WTC11 (cell line): ENCODE results near the gene SNX19. TPM values are rescaled to one million over a fixed set of nuclear protein-coding genes. Genes with fewer than 3 reads are reported as not detected.

Experiments
- ATAC-seq: fragments of 200-7000 bp; cut with Tn5 transposase; 2 replicates; pipeline ENCODE4 v1.10.0; 2021; ENCODE audit warnings: mild to moderate bottlenecking, moderate library complexity
- CTCF ChIA-PET: fragments of 300-600 bp; sonication (Branson Sonifier 250); formaldehyde crosslinking; loops from one replicate; lab custom pipeline; 2021; ENCODE audit warnings: antibody characterized with exemption; lab: Charles Lee
- POLR2A ChIA-PET: fragments of 350-600 bp; sonication (Branson Sonifier 250); formaldehyde crosslinking; loops from one replicate; lab custom pipeline; 2021; ENCODE audit warnings: antibody characterized with exemption; lab: Charles Lee
- DNase-seq: peaks from one replicate; pipeline ENCODE4 v3.0.0; 2021; ENCODE audit warnings: low spot score
- H3K27ac Mint-ChIP-seq: 2 replicates; pipeline ENCODE4 v1.8.0; 2021; ENCODE audit warnings: mixed read lengths
- H3K27me3 Mint-ChIP-seq: 2 replicates; pipeline ENCODE4 v1.8.0; 2021; ENCODE audit warnings: low read depth, mild to moderate bottlenecking, moderate library complexity, mixed read lengths
- H3K36me3 Mint-ChIP-seq: 2 replicates; pipeline ENCODE4 v1.8.0; 2021; ENCODE audit warnings: mixed read lengths
- H3K4me1 Mint-ChIP-seq: 2 replicates; pipeline ENCODE4 v1.8.0; 2022; ENCODE audit warnings: mixed read lengths
- H3K4me3 Mint-ChIP-seq: 2 replicates; pipeline ENCODE4 v1.8.0; 2021; ENCODE audit warnings: mild to moderate bottlenecking, moderate library complexity, mixed read lengths
- H3K9me3 Mint-ChIP-seq: 2 replicates; pipeline ENCODE4 v1.8.0; 2021; ENCODE audit warnings: mixed read lengths
- CREB1 ChIP-seq: sonication (generic); formaldehyde crosslinking; IDR thresholded peaks from 2 replicates; pipeline ENCODE4 v1.8.0; 2023; ENCODE audit warnings: mild to moderate bottlenecking, missing genetic modification reagents
- CREM ChIP-seq: sonication (generic); formaldehyde crosslinking; IDR thresholded peaks from 2 replicates; pipeline ENCODE4 v1.8.1; 2022; ENCODE audit warnings: mild to moderate bottlenecking, missing genetic modification reagents, moderate library complexity
- EMX1 ChIP-seq: fragments of 250-450 bp; sonication (Bioruptor Pico); IDR thresholded peaks from 2 replicates; pipeline ENCODE4 v1.8.0; 2021; ENCODE audit warnings: mild to moderate bottlenecking
- GABPB1 ChIP-seq: sonication (generic); formaldehyde crosslinking; IDR thresholded peaks from 2 replicates; pipeline ENCODE4 v1.8.1; 2023; ENCODE audit warnings: mild to moderate bottlenecking, missing genetic modification reagents
- GTF2I ChIP-seq: fragments of 250-450 bp; sonication (Bioruptor Pico); conservative IDR thresholded peaks from 2 replicates; pipeline ENCODE4 v1.4.0; 2021; ENCODE audit warnings: mild to moderate bottlenecking
- HMGA2 ChIP-seq: fragments of 250-450 bp; sonication (Bioruptor Pico); IDR thresholded peaks from 2 replicates; pipeline ENCODE4 v1.4.0; 2021; ENCODE audit warnings: mild to moderate bottlenecking, moderate library complexity
- HMGXB4 ChIP-seq: sonication (generic); formaldehyde crosslinking; IDR thresholded peaks from 2 replicates; pipeline ENCODE4 v1.8.1; 2023; ENCODE audit warnings: mild to moderate bottlenecking, moderate library complexity, missing genetic modification reagents
- IRF2 ChIP-seq: sonication (generic); formaldehyde crosslinking; IDR thresholded peaks from 2 replicates; pipeline ENCODE4 v1.8.0; 2022; ENCODE audit warnings: low read depth, missing genetic modification reagents, borderline replicate concordance
- JAZF1 ChIP-seq: fragments of 250-450 bp; sonication (Bioruptor Pico); IDR thresholded peaks from 2 replicates; pipeline ENCODE4 v1.9.0; 2021; ENCODE audit warnings: moderate library complexity, mild to moderate bottlenecking, inconsistent platforms
- NFE2L1 ChIP-seq: sonication (generic); formaldehyde crosslinking; IDR thresholded peaks from 2 replicates; pipeline ENCODE4 v1.8.1; 2023; ENCODE audit warnings: missing genetic modification reagents
- NR1H2 ChIP-seq: sonication (generic); formaldehyde crosslinking; IDR thresholded peaks from 2 replicates; pipeline ENCODE4 v1.9.0; 2021; ENCODE audit warnings: mild to moderate bottlenecking, moderate library complexity, missing genetic modification reagents
- NR2C2 ChIP-seq: sonication (generic); formaldehyde crosslinking; IDR thresholded peaks from 2 replicates; pipeline ENCODE4 v1.8.0; 2022; ENCODE audit warnings: mild to moderate bottlenecking, missing genetic modification reagents
- RELA ChIP-seq: sonication (generic); formaldehyde crosslinking; IDR thresholded peaks from 2 replicates; pipeline ENCODE4 v1.8.1; 2022; ENCODE audit warnings: missing genetic modification reagents, mild to moderate bottlenecking, borderline replicate concordance
- SMAD4 ChIP-seq: sonication (generic); formaldehyde crosslinking; IDR thresholded peaks from 2 replicates; pipeline ENCODE4 v1.8.0; 2022; ENCODE audit warnings: mild to moderate bottlenecking, missing genetic modification reagents
- SOX15 ChIP-seq: fragments of 250-450 bp; sonication (Bioruptor Pico); IDR thresholded peaks from 2 replicates; pipeline ENCODE4 v1.9.0; 2021; ENCODE audit warnings: mild to moderate bottlenecking
- TP53 ChIP-seq: sonication (generic); formaldehyde crosslinking; IDR thresholded peaks from 2 replicates; pipeline ENCODE4 v1.8.1; 2023; ENCODE audit warnings: mild to moderate bottlenecking, missing genetic modification reagents
- ZNF138 ChIP-seq: sonication (generic); formaldehyde crosslinking; conservative IDR thresholded peaks from 2 replicates; pipeline ENCODE4 v1.8.1; 2022; ENCODE audit warnings: mild to moderate bottlenecking, moderate library complexity, missing genetic modification reagents
- ZNF512 ChIP-seq: sonication (generic); formaldehyde crosslinking; IDR thresholded peaks from 2 replicates; pipeline ENCODE4 v1.8.1; 2022; ENCODE audit warnings: missing genetic modification reagents, borderline replicate concordance
- total RNA-seq: library from RNA; stranded (reverse); gene quantifications from 3 replicates; pipeline ENCODE4 v1.2.3, GENCODE V29; 2021
- TF ChIP-seq, protein P1 (sequence below): sonication (generic); formaldehyde crosslinking; IDR thresholded peaks from 2 replicates; pipeline ENCODE4 v1.8.0; 2022; ENCODE audit warnings: missing genetic modification reagents
- TF ChIP-seq, protein P2 (sequence below): sonication (generic); formaldehyde crosslinking; IDR thresholded peaks from 2 replicates; pipeline ENCODE4 v1.8.1; 2023; ENCODE audit warnings: mild to moderate bottlenecking, missing genetic modification reagents, moderate library complexity
- TF ChIP-seq, protein P3 (sequence below): sonication (generic); formaldehyde crosslinking; IDR thresholded peaks from 2 replicates; pipeline ENCODE4 v1.8.1; 2022; ENCODE audit warnings: mild to moderate bottlenecking, missing genetic modification reagents, moderate library complexity, borderline replicate concordance
- TF ChIP-seq, protein P4 (sequence below): sonication (generic); formaldehyde crosslinking; IDR thresholded peaks from 2 replicates; pipeline ENCODE4 v1.8.1; 2022; ENCODE audit warnings: low read depth, missing genetic modification reagents, borderline replicate concordance

The SNX19 gene
- total RNA-seq, 1 experiment from 2014 or later, result 25.2 TPM

DNA sequence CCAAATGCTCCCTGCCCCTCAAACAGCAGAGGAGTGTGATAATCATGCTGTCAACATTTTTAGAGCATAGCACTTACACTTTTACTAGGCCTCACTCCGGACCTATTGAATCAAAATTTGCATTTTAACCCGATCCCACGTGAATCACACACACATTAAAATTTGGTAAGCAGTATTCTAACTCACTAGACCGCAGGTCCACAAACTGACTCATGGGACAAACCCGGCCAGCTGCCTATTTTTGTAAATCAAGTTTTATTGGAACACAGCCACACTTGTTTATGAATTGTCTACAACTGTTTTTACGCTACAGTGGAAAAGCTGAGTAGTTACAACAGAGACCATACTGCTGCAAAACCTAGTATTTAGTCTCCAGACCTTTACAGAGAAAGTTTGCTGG lies 43.3 kb downstream of the SNX19 start (continued):
- TF ChIP-seq HMGXB4 (CRISPR knock-in tag), result no peak
- no peak for TF ChIP-seq TP53 (CRISPR knock-in tag)
- TF ChIP-seq IRF2, result no peak
- no peak for TF ChIP-seq NFE2L1

DNA sequence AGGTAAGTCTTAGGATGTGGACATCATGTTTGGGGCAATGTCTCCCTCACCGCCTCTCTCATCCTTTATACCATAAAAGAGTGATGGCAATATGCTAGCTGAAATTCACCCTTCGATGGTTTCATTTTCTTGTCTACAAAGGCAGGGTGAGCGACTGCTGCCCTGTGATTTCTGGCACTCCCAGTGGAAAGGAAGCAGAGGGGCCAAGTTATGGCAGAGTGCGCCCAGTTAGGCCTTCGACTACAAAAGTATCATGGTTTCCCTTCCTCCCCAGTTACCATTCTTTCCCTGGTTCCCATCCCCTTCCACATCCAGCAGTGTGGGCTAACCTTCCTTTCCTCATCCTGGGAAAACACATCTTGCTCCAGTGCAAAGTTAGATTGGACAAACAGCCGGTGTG lies 43.8 kb downstream of the SNX19 start:
- Mint-ChIP-seq H3K9me3 (no peaks in the 10 kb centered on the region), H3K36me3 (peaks cover 4% of the 10 kb centered on the region), H3K4me1 (no peaks in the 10 kb centered on the region), H3K27me3 (no peaks in the 10 kb centered on the region), H3K27ac (no peak overlapping the region), H3K4me3 (no peak overlapping the region)
- no peak for DNase-seq
- ATAC-seq, result no peak
- ChIA-PET CTCF (interaction anchor here (1.8 kb wide), 1 partner anchor 10 kb away, joined by 5 read pairs; no protein-coding TSS in a partner anchor), POLR2A (no interaction called here)
- TF ChIP-seq, protein P1, sequence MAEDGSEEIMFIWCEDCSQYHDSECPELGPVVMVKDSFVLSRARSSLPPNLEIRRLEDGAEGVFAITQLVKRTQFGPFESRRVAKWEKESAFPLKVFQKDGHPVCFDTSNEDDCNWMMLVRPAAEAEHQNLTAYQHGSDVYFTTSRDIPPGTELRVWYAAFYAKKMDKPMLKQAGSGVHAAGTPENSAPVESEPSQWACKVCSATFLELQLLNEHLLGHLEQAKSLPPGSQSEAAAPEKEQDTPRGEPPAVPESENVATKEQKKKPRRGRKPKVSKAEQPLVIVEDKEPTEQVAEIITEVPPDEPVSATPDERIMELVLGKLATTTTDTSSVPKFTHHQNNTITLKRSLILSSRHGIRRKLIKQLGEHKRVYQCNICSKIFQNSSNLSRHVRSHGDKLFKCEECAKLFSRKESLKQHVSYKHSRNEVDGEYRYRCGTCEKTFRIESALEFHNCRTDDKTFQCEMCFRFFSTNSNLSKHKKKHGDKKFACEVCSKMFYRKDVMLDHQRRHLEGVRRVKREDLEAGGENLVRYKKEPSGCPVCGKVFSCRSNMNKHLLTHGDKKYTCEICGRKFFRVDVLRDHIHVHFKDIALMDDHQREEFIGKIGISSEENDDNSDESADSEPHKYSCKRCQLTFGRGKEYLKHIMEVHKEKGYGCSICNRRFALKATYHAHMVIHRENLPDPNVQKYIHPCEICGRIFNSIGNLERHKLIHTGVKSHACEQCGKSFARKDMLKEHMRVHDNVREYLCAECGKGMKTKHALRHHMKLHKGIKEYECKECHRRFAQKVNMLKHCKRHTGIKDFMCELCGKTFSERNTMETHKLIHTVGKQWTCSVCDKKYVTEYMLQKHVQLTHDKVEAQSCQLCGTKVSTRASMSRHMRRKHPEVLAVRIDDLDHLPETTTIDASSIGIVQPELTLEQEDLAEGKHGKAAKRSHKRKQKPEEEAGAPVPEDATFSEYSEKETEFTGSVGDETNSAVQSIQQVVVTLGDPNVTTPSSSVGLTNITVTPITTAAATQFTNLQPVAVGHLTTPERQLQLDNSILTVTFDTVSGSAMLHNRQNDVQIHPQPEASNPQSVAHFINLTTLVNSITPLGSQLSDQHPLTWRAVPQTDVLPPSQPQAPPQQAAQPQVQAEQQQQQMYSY (CRISPR knock-in tag), result no peak
- TF ChIP-seq JAZF1 (CRISPR knock-in tag), result no peak
- TF ChIP-seq HMGA2 (CRISPR knock-in tag), result no peak
- no peak for TF ChIP-seq EMX1 (CRISPR knock-in tag)
- TF ChIP-seq ZNF138 (CRISPR knock-in tag), result no peak
- no peak for TF ChIP-seq NR1H2 (CRISPR knock-in tag)
- no peak for TF ChIP-seq GABPB1
- TF ChIP-seq CREM (CRISPR knock-in tag), result no peak
- TF ChIP-seq, protein P2, sequence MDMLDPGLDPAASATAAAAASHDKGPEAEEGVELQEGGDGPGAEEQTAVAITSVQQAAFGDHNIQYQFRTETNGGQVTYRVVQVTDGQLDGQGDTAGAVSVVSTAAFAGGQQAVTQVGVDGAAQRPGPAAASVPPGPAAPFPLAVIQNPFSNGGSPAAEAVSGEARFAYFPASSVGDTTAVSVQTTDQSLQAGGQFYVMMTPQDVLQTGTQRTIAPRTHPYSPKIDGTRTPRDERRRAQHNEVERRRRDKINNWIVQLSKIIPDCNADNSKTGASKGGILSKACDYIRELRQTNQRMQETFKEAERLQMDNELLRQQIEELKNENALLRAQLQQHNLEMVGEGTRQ (CRISPR knock-in tag), result no peak
- TF ChIP-seq, protein P3, sequence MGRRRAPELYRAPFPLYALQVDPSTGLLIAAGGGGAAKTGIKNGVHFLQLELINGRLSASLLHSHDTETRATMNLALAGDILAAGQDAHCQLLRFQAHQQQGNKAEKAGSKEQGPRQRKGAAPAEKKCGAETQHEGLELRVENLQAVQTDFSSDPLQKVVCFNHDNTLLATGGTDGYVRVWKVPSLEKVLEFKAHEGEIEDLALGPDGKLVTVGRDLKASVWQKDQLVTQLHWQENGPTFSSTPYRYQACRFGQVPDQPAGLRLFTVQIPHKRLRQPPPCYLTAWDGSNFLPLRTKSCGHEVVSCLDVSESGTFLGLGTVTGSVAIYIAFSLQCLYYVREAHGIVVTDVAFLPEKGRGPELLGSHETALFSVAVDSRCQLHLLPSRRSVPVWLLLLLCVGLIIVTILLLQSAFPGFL (CRISPR knock-in tag), result no peak
- no peak for TF ChIP-seq GTF2I
- no peak for TF ChIP-seq RELA (CRISPR knock-in tag)
- TF ChIP-seq SMAD4 (CRISPR knock-in tag), result no peak
- no peak for TF ChIP-seq CREB1 (CRISPR knock-in tag)

DNA sequence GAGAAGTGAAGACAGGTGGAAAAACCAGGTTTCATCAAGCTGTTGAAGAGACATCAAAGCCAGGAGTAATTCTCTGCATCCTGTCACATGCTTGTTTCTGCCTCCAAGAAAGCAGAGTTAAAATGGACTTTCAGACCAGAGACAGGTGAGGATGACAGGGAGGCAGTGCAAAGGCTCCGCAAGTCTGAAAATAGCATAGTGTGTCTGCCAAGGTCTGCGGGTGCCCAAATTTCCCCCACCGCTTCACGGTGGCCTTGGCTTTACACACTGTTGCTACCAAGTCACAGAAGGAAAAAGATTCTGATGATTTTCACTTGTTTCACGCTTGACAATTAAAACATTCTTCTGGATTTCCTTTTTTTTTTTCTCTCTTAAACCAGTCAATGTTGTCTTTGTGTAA lies 44.2 kb downstream of the SNX19 start:
- CTCF ChIA-PET, result interaction anchor here (1.8 kb wide), 1 partner anchor 10 kb away, joined by 5 read pairs; no protein-coding TSS in a partner anchor
- no peak for ATAC-seq
- H3K36me3 Mint-ChIP-seq, result peaks cover 4% of the 10 kb centered on the region
- TF ChIP-seq SOX15 (no peak), ZNF512 (no peak), NR2C2 (CRISPR knock-in tag) (no peak)
- TF ChIP-seq, protein P4, sequence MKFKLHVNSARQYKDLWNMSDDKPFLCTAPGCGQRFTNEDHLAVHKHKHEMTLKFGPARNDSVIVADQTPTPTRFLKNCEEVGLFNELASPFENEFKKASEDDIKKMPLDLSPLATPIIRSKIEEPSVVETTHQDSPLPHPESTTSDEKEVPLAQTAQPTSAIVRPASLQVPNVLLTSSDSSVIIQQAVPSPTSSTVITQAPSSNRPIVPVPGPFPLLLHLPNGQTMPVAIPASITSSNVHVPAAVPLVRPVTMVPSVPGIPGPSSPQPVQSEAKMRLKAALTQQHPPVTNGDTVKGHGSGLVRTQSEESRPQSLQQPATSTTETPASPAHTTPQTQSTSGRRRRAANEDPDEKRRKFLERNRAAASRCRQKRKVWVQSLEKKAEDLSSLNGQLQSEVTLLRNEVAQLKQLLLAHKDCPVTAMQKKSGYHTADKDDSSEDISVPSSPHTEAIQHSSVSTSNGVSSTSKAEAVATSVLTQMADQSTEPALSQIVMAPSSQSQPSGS (CRISPR knock-in tag), result no peak
- TF ChIP-seq, all 79 proteins: peak for 0
- Mint-ChIP-seq H3K4me3 (no peak overlapping the region), H3K27ac (no peak overlapping the region), H3K4me1 (no peaks in the 10 kb centered on the region), H3K27me3 (no peaks in the 10 kb centered on the region), H3K9me3 (no peaks in the 10 kb centered on the region)
- no peak for DNase-seq
- POLR2A ChIA-PET, result no interaction called here
